ENCODE data around the gene FZD1. TPM values are rescaled to one million over a fixed set of nuclear protein-coding genes. Genes with fewer than 3 reads are reported as not detected.

FZD1 gene
- polyA plus RNA-seq, 3 donors, result 57.8 to 68.3 (median 57.8) TPM

- DNase-seq (ENCODE audit: extremely low read depth in 1 of 11, low read depth in 9 of 11, low spot score in 4 of 11), result no peak
Measured at GRCh38 chr7:91320366-91321078, 56.3 kb downstream of the FZD1 start.

Data from renal cortex interstitium (tissue), 11 donors.